Measurements from ENCODE around the gene TUBB8. TPM values are rescaled to one million over a fixed set of nuclear protein-coding genes. Genes with fewer than 3 reads are reported as not detected.

Gene TUBB8
- total and polyA plus RNA-seq, 8 donors, result 0.15 TPM; not detected in 7

GRCh38 chr10:83930-84530, 34.9 kb upstream of the TUBB8 start:
- Histone ChIP-seq H3K9me3 (no peaks in the 10 kb centered on the region), H3K36me3 (no peaks in the 10 kb centered on the region), H3K4me1 (peaks cover 0 to 21% (median 15%) of the 10 kb centered on the region in 4 donors), H3K4me3 (no peak overlapping the region), H3K27ac (no peak overlapping the region), H3K27me3 (peaks cover 0 to 27% (median 0%) of the 10 kb centered on the region in 3 donors)
- intact Hi-C loops (cut with DNase I; ENCODE audit: low total_unique reads), result no loop called here
- DNase-seq, result no peak
- TF ChIP-seq EP300 (IDR thresholded peaks at IDR 0.05) (no peak), CTCF (IDR thresholded peaks at IDR 0.05) (no peak), POLR2AphosphoS5 (IDR thresholded peaks at IDR 0.05) (no peak), POLR2A (IDR thresholded peaks at IDR 0.05) (no peak)
- WGBS, 5 donors, result 89 to 93% (median 91%) methylated on average over 6 to 9 of the region's 9 CpGs

- Histone ChIP-seq H3K9me3 (no peaks in the 10 kb centered on the region), H3K27ac (no peak overlapping the region), H3K4me3 (no peak overlapping the region), H3K36me3 (no peaks in the 10 kb centered on the region), H3K4me1 (peaks cover 0 to 5% (median 2%) of the 10 kb centered on the region in 4 donors), H3K27me3 (peaks cover 0 to 47% (median 0%) of the 10 kb centered on the region in 3 donors)
- 70 to 95% (median 71%) methylated on average over 1 to 7 of the region's 7 CpGs for WGBS, 5 donors
- DNase-seq, result no peak
- intact Hi-C loops (cut with DNase I; ENCODE audit: low total_unique reads), result no loop called here
- TF ChIP-seq POLR2A (IDR thresholded peaks at IDR 0.05) (no peak), CTCF (IDR thresholded peaks at IDR 0.05) (no peak), EP300 (IDR thresholded peaks at IDR 0.05) (no peak), POLR2AphosphoS5 (IDR thresholded peaks at IDR 0.05) (no peak)
Measured at GRCh38 chr10:80477-81105, 31.5 kb upstream of the TUBB8 start.

- Histone ChIP-seq H3K9me3 (no peaks in the 10 kb centered on the region), H3K4me3 (no peak overlapping the region), H3K27ac (no peak overlapping the region), H3K27me3 (peaks cover 0 to 54% (median 0%) of the 10 kb centered on the region in 3 donors), H3K4me1 (peaks cover 0 to 5% (median 2%) of the 10 kb centered on the region in 4 donors), H3K36me3 (no peaks in the 10 kb centered on the region)
- no peak for DNase-seq
- intact Hi-C loops (cut with DNase I; ENCODE audit: low total_unique reads), result no loop called here
- 79 to 91% (median 86%) methylated on average over 3 to 4 of the region's 4 CpGs for WGBS, 5 donors
- TF ChIP-seq EP300 (IDR thresholded peaks at IDR 0.05) (no peak), POLR2AphosphoS5 (IDR thresholded peaks at IDR 0.05) (no peak), CTCF (IDR thresholded peaks at IDR 0.05) (no peak), POLR2A (IDR thresholded peaks at IDR 0.05) (no peak)
Measured at GRCh38 chr10:79532-80215, 30.6 kb upstream of the TUBB8 start.

GRCh38 chr10:78556-78955, 29.5 kb upstream of the TUBB8 start:
- H3K4me3 ChIP-seq, result no peak overlapping the region
- intact Hi-C loops (cut with DNase I; ENCODE audit: low total_unique reads), result no loop called here
- peaks cover 0 to 59% (median 0%) of the 10 kb centered on the region in 3 donors for H3K27me3 ChIP-seq
- WGBS, 5 donors, result 85 to 92% (median 91%) methylated on average over 12 of the region's 12 CpGs
- peaks cover 0 to 12% (median 10%) of the 10 kb centered on the region in 4 donors for H3K4me1 ChIP-seq
- no peak for DNase-seq
- H3K36me3 ChIP-seq, result no peaks in the 10 kb centered on the region
- TF ChIP-seq POLR2AphosphoS5 (IDR thresholded peaks at IDR 0.05) (no peak), POLR2A (IDR thresholded peaks at IDR 0.05) (no peak), EP300 (IDR thresholded peaks at IDR 0.05) (no peak), CTCF (IDR thresholded peaks at IDR 0.05) (no peak)
- H3K9me3 ChIP-seq, result no peaks in the 10 kb centered on the region
- no peak overlapping the region for H3K27ac ChIP-seq

Measured in stomach (tissue), 9 donors.